Activated T-cell treated with anti-CD3 and anti-CD28 coated beads, Interleukin-2, amount 50 U/mL, for 72 hours (primary cell): ENCODE data around the gene RBM33. TPM values are rescaled to one million over a fixed set of nuclear protein-coding genes. Genes with fewer than 3 reads are reported as not detected.
"Not testable (repeated sequence)": the region's sequence is repeated elsewhere in the genome, so short reads cannot be mapped to it uniquely, and the experiment has no call there.

Experiments
- ATAC-seq, 2 donors: fragments of 150-1000 bp; cut with Tn5 transposase; replicated peaks in 1 of 2; 2 replicates each; pipeline ENCODE4 v1.10.0; 2021; ENCODE audit warnings: moderate library complexity in 2 of 2, mild to moderate bottlenecking in 1 of 2
- DNase-seq, 2 donors: peaks; one replicate each; pipeline ENCODE4 v3.0.0; 2021 to 2022; ENCODE audit warnings: mixed read lengths in 1 of 2
- H3K27ac Mint-ChIP-seq: one replicate; pipeline ENCODE4 v1.8.0; 2022; ENCODE audit warnings: mild to moderate bottlenecking, moderate library complexity, mixed read lengths
- H3K27me3 Mint-ChIP-seq: one replicate; pipeline ENCODE4 v1.8.0; 2022; ENCODE audit warnings: low read depth, mixed read lengths
- H3K36me3 Mint-ChIP-seq, 2 donors: one replicate each; pipeline ENCODE4 v1.8.0; 2022; ENCODE audit warnings: mixed read lengths in 2 of 2, mild to moderate bottlenecking in 1 of 2; ENCODE audit not compliant: insufficient read depth in 2 of 2
- H3K4me1 Mint-ChIP-seq: one replicate; pipeline ENCODE4 v1.8.0; 2022; ENCODE audit warnings: low read depth, mixed read lengths
- H3K4me3 Mint-ChIP-seq, 2 donors: one replicate each; pipeline ENCODE4 v1.8.0; 2022; ENCODE audit warnings: mild to moderate bottlenecking in 2 of 2, mixed read lengths in 2 of 2, moderate library complexity in 2 of 2
- H3K9me3 Mint-ChIP-seq, 2 donors: one replicate each; pipeline ENCODE4 v1.8.0; 2022; ENCODE audit warnings: mixed read lengths in 2 of 2
- total RNA-seq, 2 donors: library from RNA; stranded (reverse); gene quantifications; one replicate each; pipeline ENCODE4 v1.2.3, GENCODE V29; 2022

The RBM33 gene
- total RNA-seq, 2 donors from 2014 or later, result 93.1 to 104 TPM

GRCh38 chr7:155611808-155612447 lies 32.5 kb upstream of the RBM33 start:
- H3K4me1 Mint-ChIP-seq, result no peaks in the 10 kb centered on the region
- H3K36me3 Mint-ChIP-seq, result peaks cover 9 to 10% of the 10 kb centered on the region in 2 donors

GRCh38 chr7:155612658-155613057 lies 31.8 kb upstream of the RBM33 start:
- peaks cover 14 to 23% of the 10 kb centered on the region in 2 donors for H3K9me3 Mint-ChIP-seq
- H3K27me3 Mint-ChIP-seq, result peaks cover 15% of the 10 kb centered on the region
- peaks cover 12 to 13% of the 10 kb centered on the region in 2 donors for H3K36me3 Mint-ChIP-seq
- H3K27ac Mint-ChIP-seq, result no peak overlapping the region
- no peak overlapping the region for H3K4me3 Mint-ChIP-seq
- no peak for ATAC-seq
- DNase-seq, result no peak
- no peaks in the 10 kb centered on the region for H3K4me1 Mint-ChIP-seq

More at GRCh38 chr7:155611808-155612447, 32.5 kb upstream of the RBM33 start:
- H3K27ac Mint-ChIP-seq, result no peak overlapping the region
- H3K9me3 Mint-ChIP-seq, result peaks cover 12 to 19% of the 10 kb centered on the region in 2 donors
- no peak overlapping the region for H3K4me3 Mint-ChIP-seq
- DNase-seq (no peak), ATAC-seq (no peak)
- peaks cover 15% of the 10 kb centered on the region for H3K27me3 Mint-ChIP-seq

GRCh38 chr7:155615085-155615484 lies 29.4 kb upstream of the RBM33 start:
- H3K4me1 Mint-ChIP-seq, DNase-seq, H3K27ac Mint-ChIP-seq, ATAC-seq, H3K4me3 Mint-ChIP-seq: not testable (repeated sequence)
- peaks cover 14 to 23% of the 10 kb centered on the region in 2 donors for H3K9me3 Mint-ChIP-seq
- peaks cover 12 to 13% of the 10 kb centered on the region in 2 donors for H3K36me3 Mint-ChIP-seq
- peaks cover 15% of the 10 kb centered on the region for H3K27me3 Mint-ChIP-seq

- H3K4me3 Mint-ChIP-seq, result no peak overlapping the region
- DNase-seq (no peak), ATAC-seq (no peak)
- peaks cover 12 to 13% of the 10 kb centered on the region in 2 donors for H3K36me3 Mint-ChIP-seq
- no peaks in the 10 kb centered on the region for H3K27me3 Mint-ChIP-seq
- H3K9me3 Mint-ChIP-seq, result peaks cover 14 to 23% of the 10 kb centered on the region in 2 donors
- H3K27ac Mint-ChIP-seq, result no peak overlapping the region
- no peaks in the 10 kb centered on the region for H3K4me1 Mint-ChIP-seq
These were observed 25.5 kb upstream of the RBM33 start for GRCh38 chr7:155618708-155619633.

- Mint-ChIP-seq H3K9me3 (peaks cover 12 to 22% of the 10 kb centered on the region in 2 donors), H3K4me3 (no peak overlapping the region), H3K4me1 (no peaks in the 10 kb centered on the region), H3K27me3 (no peaks in the 10 kb centered on the region), H3K36me3 (peaks cover 11 to 12% of the 10 kb centered on the region in 2 donors), H3K27ac (no peak overlapping the region)
- DNase-seq (no peak), ATAC-seq (no peak)
These were observed 24.7 kb upstream of the RBM33 start for GRCh38 chr7:155619634-155620271.

GRCh38 chr7:155620497-155620896 lies 24.0 kb upstream of the RBM33 start:
- Mint-ChIP-seq H3K27me3 (no peaks in the 10 kb centered on the region), H3K4me3 (no peak overlapping the region), H3K4me1 (no peaks in the 10 kb centered on the region), H3K9me3 (peaks cover 6 to 15% of the 10 kb centered on the region in 2 donors), H3K36me3 (peaks cover 6% of the 10 kb centered on the region in 2 donors), H3K27ac (no peak overlapping the region)
- ATAC-seq (no peak), DNase-seq (no peak)

- Mint-ChIP-seq H3K27me3 (no peaks in the 10 kb centered on the region), H3K27ac (no peak overlapping the region), H3K9me3 (peaks cover 5 to 7% of the 10 kb centered on the region in 2 donors), H3K36me3 (peaks cover 6% of the 10 kb centered on the region in 2 donors), H3K4me3 (no peak overlapping the region), H3K4me1 (no peaks in the 10 kb centered on the region)
- DNase-seq (no peak), ATAC-seq (no peak)
These were observed 23.0 kb upstream of the RBM33 start for GRCh38 chr7:155621418-155621980.

GRCh38 chr7:155624412-155624811 lies 20.0 kb upstream of the RBM33 start:
- Mint-ChIP-seq H3K4me3 (no peak overlapping the region), H3K36me3 (peaks cover 0 to 2% of the 10 kb centered on the region in 2 donors), H3K4me1 (no peaks in the 10 kb centered on the region), H3K27me3 (no peaks in the 10 kb centered on the region), H3K27ac (no peak overlapping the region), H3K9me3 (peaks cover 6% of the 10 kb centered on the region in 2 donors)
- ATAC-seq (no peak), DNase-seq (no peak)

GRCh38 chr7:155625557-155625956 lies 18.9 kb upstream of the RBM33 start:
- DNase-seq (no peak), ATAC-seq (no peak)
- Mint-ChIP-seq H3K27me3 (peaks cover 8% of the 10 kb centered on the region), H3K27ac (no peak overlapping the region), H3K4me1 (peaks cover 4% of the 10 kb centered on the region), H3K36me3 (peaks cover 5 to 7% of the 10 kb centered on the region in 2 donors), H3K9me3 (peaks cover 11 to 14% of the 10 kb centered on the region in 2 donors), H3K4me3 (no peak overlapping the region)

GRCh38 chr7:155629171-155629570 lies 15.3 kb upstream of the RBM33 start:
- ATAC-seq, result no peak
- Mint-ChIP-seq H3K27me3 (peaks cover 20% of the 10 kb centered on the region), H3K36me3 (peaks cover 8% of the 10 kb centered on the region in 2 donors), H3K27ac (no peak overlapping the region), H3K4me3 (no peak overlapping the region), H3K4me1 (peaks cover 4% of the 10 kb centered on the region), H3K9me3 (peaks cover 13 to 24% of the 10 kb centered on the region in 2 donors)
- no peak for DNase-seq

- Mint-ChIP-seq H3K4me1 (peaks cover 4% of the 10 kb centered on the region), H3K4me3 (no peak overlapping the region), H3K36me3 (peaks cover 8 to 11% of the 10 kb centered on the region in 2 donors), H3K27ac (no peak overlapping the region), H3K9me3 (peaks cover 14 to 25% of the 10 kb centered on the region in 2 donors), H3K27me3 (peaks cover 27% of the 10 kb centered on the region)
- DNase-seq (no peak), ATAC-seq (no peak)
These were observed 13.3 kb upstream of the RBM33 start for GRCh38 chr7:155631155-155631554.

GRCh38 chr7:155635817-155636216 lies 8.6 kb upstream of the RBM33 start:
- H3K4me1 Mint-ChIP-seq, result no peaks in the 10 kb centered on the region
- no peak for ATAC-seq

More at GRCh38 chr7:155635817-155636216, 8.6 kb upstream of the RBM33 start:
- Mint-ChIP-seq H3K27me3 (peaks cover 49% of the 10 kb centered on the region), H3K27ac (no peak overlapping the region), H3K9me3 (peaks cover 13 to 32% of the 10 kb centered on the region in 2 donors), H3K36me3 (peaks cover 9 to 30% of the 10 kb centered on the region in 2 donors), H3K4me3 (no peak overlapping the region)
- DNase-seq, result no peak
